Endothelial cell of hepatic sinusoid (primary cell): ENCODE measurements around the gene PCSK6.

Experiments used
- in situ Hi-C: cut with HindIII; loops from 2 replicates; pipeline ENCODE4 v1.10.0; 2017; ENCODE audit warnings: low sequenced_read_pairs

Gene PCSK6

DNA sequence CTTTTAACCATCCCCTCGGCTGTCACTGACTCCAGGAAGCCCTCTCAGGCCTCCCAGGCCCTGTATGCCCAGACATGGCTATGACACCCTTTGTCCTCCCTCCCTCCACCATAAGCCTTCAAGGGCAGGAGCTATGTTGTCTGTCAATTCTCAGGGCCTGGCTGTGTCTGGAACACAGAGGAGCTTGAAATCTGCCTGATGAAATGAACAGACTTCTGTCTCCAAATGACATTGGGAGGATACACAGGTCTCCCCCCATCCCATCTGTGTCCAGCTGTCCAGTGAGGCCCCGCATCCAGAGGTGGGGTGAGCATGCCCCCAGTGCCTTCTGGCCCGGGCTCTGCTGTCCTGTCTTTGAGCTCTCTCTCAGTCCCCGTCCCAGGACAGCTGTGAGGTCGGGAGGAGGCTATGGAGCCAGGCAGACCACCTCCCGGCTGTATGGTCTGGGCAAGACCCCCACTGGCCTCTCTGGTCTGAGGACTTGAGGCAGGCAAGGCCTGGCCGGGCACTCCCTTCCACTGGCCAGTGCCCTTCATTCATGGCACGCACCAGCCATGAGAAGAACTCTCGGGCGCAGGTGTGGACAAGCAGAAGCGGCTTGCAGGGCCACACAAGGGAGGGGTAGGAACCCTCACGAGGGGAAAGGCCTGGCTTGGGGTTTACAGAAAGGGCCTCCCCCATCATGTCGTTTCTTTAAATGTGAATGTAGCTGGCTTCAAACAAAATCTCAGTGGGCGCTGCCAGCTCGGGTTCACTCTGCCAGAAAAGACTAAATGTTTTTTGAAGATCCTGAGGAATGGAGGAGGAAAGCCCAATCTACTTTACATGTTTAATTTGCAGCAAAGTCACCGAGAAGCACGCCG, 38.9 kb downstream of the PCSK6 start:
- in situ Hi-C loops, result loop anchor here (10.0 kb wide), 1 partner anchor 64 kb away; no protein-coding TSS in a partner anchor

DNA sequence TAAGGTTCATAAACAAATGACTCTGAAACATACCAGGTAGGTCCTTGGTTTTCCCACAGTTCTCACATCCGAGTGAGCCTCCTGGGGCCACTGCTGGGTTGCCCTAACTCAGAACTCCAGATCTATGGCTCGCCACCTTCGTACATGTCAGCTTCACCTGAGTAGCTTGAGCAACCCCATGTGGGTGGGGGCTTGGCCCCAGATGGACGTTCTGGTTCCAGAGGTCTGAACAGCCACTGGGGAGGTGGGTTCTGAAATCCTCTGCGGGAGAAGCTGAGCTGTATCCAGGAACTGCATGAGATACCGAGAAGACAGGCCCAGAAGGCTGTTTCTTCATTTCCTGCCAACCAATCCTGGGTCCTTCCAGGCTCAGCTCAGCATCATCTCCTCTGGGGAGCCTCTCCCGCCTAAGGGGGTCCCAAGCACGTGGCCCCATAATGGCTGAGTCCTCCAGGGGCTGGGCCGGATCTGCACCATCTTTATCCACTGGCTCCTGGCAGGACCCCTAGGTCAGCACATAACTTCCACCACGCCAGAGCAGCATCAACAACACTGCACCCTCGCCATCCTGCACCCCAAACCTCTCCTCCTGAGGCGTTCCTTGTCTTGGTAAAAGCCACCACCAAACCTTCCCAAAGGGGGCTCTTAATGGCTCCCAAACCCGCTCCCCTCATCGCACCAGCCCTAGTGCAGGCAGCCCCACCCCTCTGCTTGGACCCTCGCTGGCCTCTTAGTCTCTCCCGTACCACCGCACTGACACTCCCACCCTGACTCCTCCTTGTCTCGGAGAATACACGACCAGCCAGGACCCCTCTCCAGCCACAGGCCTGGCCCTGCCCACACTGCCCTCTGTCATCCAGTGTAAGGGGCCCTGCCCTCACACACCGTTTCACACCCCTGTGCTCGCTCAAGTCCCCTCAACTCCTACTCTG, 39.8 kb downstream of the PCSK6 start:
- in situ Hi-C loops, result loop anchor here (10.0 kb wide), 1 partner anchor 65 kb away; no protein-coding TSS in a partner anchor

DNA sequence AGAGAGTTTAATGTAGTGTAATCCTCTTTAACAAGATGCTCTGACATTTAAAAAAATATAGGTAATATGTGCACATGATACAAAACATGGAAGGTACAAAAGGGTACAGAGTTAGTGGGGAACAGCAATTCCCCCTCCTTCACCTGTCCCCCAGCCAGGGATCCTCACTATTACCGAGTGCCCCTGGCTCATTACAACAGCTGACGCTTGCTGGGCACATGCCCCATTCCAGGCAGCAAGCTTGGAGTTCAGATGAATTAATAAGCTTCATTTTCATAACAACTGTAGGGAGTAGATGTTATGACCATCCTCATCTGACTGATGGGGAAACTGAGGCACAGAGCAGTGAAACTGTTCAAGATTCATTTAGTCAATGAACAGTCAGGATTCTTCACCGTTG, 41.2 kb downstream of the PCSK6 start:
- in situ Hi-C loops, result no loop called here

DNA sequence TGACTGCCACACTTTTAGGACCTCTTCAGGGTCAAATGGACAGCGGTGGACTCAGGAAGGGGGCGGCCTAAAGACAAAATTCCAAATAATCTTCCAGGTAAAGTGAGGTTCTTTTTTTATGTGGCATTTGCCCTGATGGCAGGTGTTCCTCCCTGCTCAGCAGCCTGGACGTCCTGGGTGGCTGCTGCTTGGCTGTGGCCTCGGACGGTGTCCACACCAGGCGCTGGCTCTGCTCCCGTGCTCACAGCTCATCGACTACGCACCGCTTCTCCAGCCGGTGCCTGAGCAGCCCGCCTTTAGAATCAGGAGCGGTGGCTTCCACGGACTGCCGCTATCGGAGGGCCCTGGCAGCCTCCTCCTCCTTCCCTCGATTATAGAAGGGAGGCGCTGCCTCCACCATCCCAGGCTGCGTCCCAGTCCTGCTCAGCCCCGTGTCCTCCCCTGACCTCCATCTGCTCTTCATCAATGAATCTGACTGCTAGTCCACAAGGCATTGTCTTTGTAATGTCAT, 41.9 kb downstream of the PCSK6 start:
- in situ Hi-C loops, result no loop called here

DNA sequence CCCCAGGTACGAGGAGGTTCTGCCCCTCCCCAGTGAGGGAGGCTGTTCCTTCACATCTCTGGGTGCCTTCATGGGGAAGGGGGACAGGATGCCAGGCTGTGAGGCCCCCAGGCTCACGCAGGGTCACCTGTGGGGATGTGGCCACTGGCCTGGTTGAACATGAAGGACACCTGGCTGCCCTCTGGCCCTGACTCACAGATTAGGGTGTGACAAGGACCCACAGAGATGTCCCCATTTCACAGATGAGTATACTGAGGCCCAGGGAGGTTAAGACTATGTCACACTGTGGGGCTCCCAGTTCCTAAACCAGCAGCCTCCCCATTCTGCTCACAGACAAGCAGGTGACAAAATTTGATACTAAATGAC, 42.4 kb downstream of the PCSK6 start:
- in situ Hi-C loops, result no loop called here

DNA sequence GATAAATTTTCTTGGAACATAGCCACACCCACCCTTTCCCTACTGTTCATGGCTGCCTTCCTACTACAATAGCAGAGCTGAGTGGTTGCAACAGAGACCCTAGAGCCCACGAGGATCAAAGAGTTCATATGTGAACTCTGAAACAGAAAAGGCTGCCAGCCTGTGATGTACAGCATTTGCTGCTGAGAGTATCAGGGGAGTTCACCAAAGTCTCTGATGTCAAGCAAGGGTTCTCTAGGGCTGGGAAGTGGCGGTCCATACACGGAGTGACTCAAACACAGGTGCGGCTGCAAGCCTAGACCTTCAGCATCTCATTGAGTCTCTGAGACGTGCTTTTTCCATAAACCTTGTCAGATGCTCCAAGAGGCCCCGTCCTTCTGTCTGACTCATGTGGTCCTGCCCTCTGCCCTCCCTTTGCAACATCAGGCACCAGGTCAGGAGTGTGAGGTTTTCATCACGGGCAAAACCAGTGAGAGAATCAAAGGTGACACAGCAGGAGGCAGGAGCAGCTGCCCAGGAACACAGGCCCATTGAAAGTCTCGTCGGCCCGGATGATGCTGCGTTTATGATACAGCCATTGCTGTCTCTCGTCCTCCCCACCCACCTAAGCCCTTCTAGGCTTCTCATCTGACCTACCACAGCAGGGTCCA, 42.9 kb downstream of the PCSK6 start:
- in situ Hi-C loops, result no loop called here

DNA sequence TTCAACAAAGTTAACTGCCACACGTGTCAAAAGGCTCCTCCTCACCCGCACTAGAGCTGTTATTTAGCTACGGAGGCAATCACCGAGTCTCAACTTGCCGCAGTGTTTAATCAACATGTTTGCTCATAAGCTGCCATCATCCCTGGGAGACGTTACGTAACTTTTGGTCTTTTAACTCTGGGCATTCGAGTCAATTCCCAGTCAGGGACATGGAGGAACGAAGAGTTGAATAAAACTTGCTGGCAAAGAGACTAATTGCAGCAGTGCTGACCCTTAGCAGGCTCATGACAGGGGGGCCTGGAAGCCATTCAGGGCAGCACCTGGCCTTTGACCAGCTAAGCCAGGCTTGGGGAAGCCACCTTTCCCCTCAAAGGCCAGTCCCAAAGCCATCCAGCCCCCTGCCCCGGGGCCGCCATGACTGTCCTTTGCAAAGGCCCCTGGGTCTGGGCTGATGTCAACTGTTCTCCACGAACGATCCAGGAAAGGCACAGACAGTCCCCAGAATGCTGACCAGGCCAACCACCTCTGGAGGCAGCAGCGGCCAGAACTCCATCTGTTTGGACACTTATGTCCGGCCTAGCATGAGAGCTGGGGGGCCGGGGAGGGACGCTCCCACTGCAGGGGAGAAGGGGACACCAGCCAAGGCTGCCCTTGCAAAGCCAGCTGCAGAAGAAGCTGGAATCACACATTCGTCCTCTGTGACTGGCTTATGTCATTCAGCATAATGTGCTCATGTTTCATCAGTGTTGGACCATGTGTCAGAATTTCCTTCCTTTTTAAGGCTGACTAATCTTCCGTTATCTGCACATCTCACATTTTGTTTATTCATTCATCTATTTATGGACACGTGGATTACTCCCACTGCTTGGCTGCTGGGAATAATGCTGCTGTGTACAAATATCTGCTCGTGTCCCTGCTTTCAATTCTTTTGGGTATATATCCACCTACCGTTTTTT, 43.7 kb downstream of the PCSK6 start:
- in situ Hi-C loops, result no loop called here

DNA sequence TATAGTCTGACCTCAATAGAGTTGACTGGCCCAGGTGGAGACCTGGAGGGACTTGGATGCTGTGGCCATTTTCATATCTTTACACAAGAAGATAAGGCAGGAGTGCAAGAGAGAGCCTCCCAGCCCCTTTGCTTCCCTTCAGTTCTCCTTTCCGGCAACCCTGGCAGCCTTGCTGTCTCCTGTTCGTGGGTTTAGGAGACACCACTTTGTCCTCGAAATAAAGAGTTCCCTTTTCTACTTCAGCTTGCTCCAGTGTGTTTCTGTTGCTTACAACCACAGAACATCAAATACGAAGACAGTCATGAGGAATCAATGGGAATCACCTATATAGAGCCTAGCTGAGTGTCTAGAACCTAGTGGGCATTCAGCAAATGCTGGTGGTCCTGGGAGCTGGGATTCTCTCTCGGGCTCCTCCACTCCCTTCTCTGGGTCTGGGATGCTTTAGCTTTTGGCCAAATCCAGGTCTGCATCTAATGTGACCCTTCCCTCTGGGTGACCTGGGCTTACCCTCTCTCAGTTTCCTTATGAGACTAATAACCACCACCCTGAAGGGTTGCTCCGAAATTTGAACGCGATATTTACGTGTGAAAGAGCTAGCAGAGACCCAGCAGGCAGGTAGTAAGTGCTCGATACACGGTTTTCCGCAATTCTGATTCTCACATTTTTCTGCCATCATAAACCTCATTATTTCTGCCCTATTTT, 44.5 kb downstream of the PCSK6 start:
- in situ Hi-C loops, result no loop called here

DNA sequence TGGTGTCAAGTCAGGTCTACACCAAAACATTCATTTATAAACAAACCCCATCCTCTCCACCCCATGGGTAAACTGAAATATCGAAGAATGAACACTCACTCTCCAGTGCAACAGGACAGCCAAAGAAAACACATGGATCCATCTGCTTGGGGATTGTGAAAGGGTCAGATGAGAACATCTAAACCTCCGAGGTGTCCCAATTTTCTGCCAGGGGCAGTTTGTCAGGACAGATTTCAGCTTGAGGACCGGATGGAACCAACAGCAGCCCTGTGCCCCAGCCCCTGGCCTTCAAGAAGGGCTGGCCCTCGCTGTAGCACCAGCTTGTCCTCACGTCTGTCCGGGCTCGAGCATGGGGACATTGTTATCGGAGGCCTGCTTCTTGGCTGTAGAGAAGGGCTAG, 45.5 kb downstream of the PCSK6 start:
- in situ Hi-C loops, result no loop called here

DNA sequence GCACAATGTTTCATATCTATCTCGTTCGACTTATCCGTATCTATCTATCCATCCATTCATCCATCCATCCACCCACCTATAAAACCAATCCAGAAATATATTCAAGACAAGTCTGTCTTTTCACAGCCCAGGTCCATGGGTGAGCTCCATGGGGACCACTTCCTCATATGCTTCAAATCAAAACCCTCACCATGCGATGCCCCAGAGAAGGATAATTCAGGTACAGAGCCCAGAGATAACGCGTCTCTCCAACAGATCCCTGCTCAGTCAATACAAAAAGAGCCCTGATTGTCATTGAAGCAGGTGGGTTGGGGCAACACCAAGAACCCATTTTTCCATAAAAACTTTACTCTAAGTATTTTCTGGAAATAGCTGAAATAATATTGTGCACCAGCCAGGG, 47.2 kb downstream of the PCSK6 start:
- in situ Hi-C loops, result no loop called here

DNA sequence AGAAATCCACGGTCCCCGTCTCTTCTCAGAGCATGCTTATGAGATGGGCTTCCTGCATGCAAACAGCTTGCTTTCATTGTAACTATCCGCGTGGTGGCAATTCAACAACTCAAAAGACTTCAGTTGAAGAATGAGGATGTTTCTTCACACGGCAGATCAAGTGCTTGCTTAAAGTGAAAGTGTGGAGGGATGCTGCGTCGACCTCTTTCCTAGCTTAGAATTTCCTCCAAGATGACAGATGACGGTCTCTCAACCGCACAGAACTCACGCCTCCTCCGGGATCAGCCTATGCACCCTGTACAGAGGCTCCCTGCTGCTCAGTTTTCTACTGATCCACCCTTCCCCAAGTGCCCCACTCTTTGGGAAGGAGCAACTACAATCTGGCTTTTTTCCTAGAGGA, 47.8 kb downstream of the PCSK6 start:
- in situ Hi-C loops, result no loop called here

DNA sequence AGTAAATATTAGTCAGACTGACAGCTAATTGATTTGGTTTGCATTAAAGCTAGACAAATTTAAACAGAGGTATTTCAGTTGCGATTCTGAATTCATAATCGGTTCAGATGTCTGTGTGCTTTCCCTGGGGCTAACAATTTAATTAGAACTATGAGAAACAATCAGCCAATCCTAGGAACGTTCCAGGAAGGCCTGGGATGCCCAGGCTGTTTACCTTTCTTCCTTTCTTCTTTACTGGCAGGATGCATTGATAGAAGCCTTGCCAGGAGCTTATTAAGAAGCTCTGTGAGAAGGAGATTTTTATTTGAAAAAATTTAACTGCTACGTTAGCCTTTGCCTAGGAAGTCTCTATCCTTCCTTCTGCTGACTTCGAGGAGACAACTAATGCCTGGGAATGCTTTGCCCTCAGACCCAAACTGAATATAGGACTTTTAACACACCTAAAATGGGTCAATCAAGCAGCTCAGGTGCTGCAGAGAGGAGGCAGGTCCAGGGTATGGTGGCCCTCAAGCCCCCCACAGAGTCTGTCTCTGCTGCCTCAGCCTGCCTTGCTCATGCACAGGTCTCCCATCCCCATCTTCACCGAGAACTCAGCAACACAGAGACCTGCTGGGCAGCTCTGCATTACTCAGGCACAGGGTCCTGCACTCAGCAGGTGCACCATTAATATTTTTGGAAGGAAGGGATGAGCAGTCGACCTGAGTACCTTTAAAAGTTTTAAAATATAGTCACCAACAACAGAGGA, 48.5 kb downstream of the PCSK6 start:
- in situ Hi-C loops, result no loop called here

DNA sequence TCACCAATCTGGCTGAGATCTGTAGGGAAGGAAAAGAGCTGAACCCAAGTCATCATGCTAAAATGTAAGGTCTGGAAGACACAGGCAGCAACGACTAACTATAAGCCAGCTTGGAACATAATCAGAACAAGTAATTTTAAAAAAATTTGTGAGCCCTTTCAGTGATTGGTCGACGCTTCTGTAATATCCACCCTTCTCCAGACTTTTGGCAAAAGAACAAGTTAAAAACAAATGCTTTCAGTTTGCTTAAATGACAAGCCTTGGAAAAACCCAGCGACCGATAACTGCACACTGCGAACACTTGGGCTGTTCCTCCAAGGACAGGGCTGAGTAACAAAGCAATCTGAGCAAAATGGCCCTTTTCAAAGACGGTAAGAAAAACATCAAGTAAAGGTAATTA, 49.6 kb downstream of the PCSK6 start:
- in situ Hi-C loops, result loop anchor here (5.0 kb wide), 1 partner anchor 63 kb away; no protein-coding TSS in a partner anchor

DNA sequence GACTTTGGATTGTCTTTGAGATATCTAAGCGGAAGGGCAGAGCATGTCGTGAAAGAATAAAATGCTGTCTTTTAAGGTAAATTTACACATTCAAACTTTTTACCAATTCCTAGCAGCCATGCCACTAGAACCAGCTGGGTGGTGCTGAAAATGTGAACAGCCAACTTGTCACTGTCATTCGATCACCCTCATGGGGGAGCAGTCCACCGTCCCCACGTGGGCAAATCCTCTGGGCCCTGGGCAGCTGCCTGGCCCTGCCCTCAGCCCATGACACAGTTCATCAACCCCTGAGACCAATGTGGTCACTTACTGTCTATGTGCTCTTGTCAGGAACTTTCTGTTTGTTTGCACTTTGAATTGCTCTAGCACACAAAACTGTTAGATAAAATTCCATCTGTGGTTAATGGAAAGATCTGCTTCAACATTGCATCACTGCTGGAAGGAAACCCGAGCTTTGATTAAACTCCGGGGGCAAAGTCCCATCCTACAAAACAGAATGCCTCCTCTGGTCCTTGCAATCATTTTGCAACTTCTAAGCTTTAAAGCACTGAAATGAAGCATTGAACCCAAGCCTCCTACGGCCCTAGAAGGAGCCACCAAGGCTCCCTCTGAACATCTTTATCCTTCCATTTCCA, 50.1 kb downstream of the PCSK6 start:
- in situ Hi-C loops, result loop anchor here (5.0 kb wide), 1 partner anchor 62 kb away; no protein-coding TSS in a partner anchor

DNA sequence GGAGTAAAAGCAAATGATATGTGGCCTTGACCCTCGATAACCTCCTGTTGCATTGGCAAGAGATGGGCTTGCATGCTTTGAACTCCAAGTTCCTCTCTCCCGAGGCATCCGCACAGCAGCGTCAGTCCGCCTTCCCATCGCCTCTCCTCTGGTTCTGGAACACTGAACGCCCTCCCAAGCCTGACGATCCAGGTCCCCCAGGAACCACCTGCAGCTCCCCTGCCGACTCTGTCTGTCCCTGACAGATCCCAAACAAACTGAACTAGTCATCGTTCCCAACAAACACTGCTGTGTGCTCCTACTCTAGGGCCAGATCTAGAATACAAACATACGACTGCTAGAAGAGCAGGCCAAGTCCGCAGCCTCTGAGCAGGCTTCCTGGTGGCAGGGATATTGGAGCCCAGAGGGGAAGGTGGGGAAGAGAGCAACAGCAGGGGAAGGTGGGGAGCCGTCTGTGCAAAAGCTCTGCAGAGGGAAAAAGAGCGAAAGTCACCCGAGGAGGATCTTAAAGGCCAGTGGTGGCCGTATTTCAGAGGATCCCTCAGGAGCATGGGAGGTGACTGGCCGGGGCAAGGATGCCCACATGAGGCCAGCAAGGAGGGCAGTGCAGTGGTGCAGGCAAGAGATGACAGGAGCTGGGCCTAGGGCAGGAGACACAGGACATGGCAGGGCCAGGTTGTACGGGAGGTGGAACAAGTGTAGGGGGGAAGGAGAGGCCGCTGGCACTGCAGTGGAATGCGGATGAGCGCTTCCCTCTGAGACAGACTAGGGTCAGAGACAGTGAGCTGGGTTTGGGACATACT, 50.8 kb downstream of the PCSK6 start:
- in situ Hi-C loops, result loop anchor here (5.0 kb wide), 1 partner anchor 61 kb away; no protein-coding TSS in a partner anchor

DNA sequence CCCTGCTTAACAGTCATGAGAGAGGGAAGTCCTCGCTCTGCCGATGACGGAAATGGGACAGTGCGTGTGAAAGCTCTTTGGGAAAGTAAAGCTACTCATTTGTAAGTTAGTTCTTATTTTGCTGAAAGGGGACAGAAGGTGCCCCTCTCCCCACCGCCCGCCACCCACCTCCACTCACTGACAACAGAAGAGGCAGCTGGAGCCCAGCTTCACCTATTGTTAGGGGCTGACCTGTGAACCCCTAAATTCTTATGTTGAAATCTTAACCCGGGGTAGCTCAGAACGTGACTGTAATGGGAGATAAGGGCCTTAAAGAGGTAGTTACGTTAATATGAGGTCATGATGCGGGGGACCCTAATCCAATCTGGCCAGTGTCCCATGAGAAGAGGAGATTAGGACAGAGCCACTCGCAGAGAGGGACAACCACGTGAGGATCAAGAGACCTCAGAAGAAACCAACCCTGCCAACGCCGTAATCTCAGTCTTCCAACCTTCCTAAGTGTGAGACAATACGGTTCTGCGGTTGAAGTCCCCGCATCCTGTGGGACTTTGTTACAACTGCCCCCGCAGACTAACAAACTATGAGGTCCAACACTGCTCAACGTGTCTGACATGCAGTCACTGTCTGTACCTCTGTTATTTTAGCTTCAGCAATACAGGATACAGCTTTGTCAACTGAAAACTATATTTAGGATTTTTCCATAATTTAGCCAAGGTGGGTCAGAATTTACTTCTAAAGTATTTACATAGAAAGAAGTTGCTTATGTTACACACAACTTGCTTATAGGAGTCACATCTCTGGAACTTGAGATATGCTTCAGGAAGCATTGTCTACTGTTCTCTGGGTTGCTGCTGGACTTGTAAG, 51.7 kb downstream of the PCSK6 start:
- in situ Hi-C loops, result loop anchor here (5.0 kb wide), 1 partner anchor 61 kb away; no protein-coding TSS in a partner anchor
